Thoracic aorta (tissue), 2 donors: ENCODE data around the gene NFIC. TPM values are rescaled to one million over a fixed set of nuclear protein-coding genes. Genes with fewer than 3 reads are reported as not detected.
"Not testable (repeated sequence)": the region's sequence is repeated elsewhere in the genome, so short reads cannot be mapped to it uniquely, and the experiment has no call there.

ENCODE experiments used
- ATAC-seq: fragments of 150-250 bp; one replicate; pipeline ENCODE4 v1.8.0; 2017; ENCODE audit warnings: low read depth; ENCODE audit not compliant: insufficient number of reproducible peaks, low FRiP score
- DNase-seq: peaks from one replicate; pipeline ENCODE4 v3.0.0-alpha.2; 2020; ENCODE audit warnings: low spot score
- H3K27ac ChIP-seq, 2 donors: fragments of 200-600 bp; sonication (generic); 1 replicate in 1 of 2; 2 replicates in 1 of 2; pipeline ENCODE4 v1.5.1; 2016; ENCODE audit warnings: mild to moderate bottlenecking in 2 of 2, moderate library complexity in 2 of 2
- H3K27me3 ChIP-seq: fragments of 200-600 bp; sonication (generic); replicated peaks from 2 replicates; pipeline ENCODE4 v1.6.0; 2016; ENCODE audit warnings: mild to moderate bottlenecking; ENCODE audit not compliant: insufficient read depth
- H3K36me3 ChIP-seq: fragments of 200-600 bp; sonication (generic); one replicate; pipeline ENCODE4 v1.5.1; 2016
- H3K4me1 ChIP-seq, 2 donors: fragments of 200-600 bp; sonication (generic); 1 replicate in 1 of 2; 2 replicates in 1 of 2; pipeline versions ENCODE4 v1.5.1 to v1.6.0; 2016; ENCODE audit warnings: low read depth in 2 of 2, mild to moderate bottlenecking in 1 of 2; ENCODE audit not compliant: control insufficient read depth in 1 of 2
- H3K4me3 ChIP-seq: fragments of 200-600 bp; sonication (generic); 2 replicates; pipeline ENCODE4 v1.5.1; 2016; ENCODE audit warnings: mild to moderate bottlenecking
- H3K9me3 ChIP-seq: fragments of 200-600 bp; sonication (generic); 2 replicates; pipeline ENCODE4 v1.5.1; 2016
- total RNA-seq, 2 donors: library from RNA; depleted of rRNA; stranded (reverse); fragments of >200 nt; gene quantifications; one replicate each; pipeline versions ENCODE4 v1.1.0 to v1.2.3, GENCODE V29; 2016
- TF ChIP-seq, protein P1 (sequence below): fragments of 200-600 bp; sonication (generic); IDR thresholded peaks from one replicate; pipeline ENCODE4 v1.5.1; 2019; ENCODE audit warnings: antibody characterized with exemption

NFIC gene
- total RNA-seq, 2 donors from 2014 or later = 178 to 203 TPM

DNA sequence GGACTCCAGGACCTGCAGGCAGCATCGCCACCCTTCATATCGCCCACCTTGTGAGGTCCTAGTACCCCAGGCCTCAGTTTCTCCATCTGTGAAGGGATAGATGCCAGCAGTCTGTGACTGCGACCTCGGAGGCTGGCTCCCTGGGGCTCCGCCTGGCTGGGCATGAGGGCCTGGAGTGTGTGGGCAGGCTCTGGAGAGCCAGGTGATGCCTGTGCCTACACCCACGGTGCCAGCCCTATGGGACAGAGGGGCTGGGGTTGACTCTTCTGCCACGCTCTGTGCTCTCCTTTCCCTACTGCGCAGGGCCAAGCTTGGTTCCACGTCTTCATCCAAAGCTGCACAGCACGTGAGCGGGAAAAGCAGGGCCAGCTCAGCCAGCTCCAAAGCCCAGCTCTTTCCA is 26.0 kb upstream of the NFIC start:
- Histone ChIP-seq H3K4me3 (no peak overlapping the region), H3K27me3 (no peaks in the 10 kb centered on the region), H3K27ac (no peak overlapping the region), H3K9me3 (no peaks in the 10 kb centered on the region), H3K36me3 (no peaks in the 10 kb centered on the region), H3K4me1 (peaks cover 34 to 58% of the 10 kb centered on the region in 2 donors)
- ATAC-seq = no peak
- DNase-seq = no peak
- TF ChIP-seq, protein P1, sequence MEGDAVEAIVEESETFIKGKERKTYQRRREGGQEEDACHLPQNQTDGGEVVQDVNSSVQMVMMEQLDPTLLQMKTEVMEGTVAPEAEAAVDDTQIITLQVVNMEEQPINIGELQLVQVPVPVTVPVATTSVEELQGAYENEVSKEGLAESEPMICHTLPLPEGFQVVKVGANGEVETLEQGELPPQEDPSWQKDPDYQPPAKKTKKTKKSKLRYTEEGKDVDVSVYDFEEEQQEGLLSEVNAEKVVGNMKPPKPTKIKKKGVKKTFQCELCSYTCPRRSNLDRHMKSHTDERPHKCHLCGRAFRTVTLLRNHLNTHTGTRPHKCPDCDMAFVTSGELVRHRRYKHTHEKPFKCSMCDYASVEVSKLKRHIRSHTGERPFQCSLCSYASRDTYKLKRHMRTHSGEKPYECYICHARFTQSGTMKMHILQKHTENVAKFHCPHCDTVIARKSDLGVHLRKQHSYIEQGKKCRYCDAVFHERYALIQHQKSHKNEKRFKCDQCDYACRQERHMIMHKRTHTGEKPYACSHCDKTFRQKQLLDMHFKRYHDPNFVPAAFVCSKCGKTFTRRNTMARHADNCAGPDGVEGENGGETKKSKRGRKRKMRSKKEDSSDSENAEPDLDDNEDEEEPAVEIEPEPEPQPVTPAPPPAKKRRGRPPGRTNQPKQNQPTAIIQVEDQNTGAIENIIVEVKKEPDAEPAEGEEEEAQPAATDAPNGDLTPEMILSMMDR = no peak

DNA sequence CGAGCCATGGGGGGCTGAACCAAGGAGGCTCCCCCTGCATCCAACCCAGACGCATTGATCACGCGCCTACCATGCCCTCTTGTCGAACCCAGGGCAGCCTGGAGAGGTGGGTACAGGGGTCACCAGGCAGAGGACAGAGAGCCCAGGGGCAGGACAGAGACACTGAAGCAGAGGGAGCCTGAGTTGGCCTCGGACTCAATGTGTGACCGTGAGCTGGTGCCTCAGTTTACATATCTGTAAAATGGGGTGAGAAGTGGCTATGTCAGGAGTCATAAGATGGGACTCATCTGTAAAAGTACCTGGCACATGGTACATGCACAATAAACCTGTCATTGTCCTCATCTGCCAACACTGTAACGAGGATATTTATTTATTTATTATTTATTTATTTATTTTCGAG is 24.1 kb upstream of the NFIC start:
- Histone ChIP-seq H3K27me3 (no peaks in the 10 kb centered on the region), H3K27ac (no peak overlapping the region), H3K36me3 (no peaks in the 10 kb centered on the region), H3K4me3 (no peak overlapping the region), H3K4me1 (peaks cover 32 to 55% of the 10 kb centered on the region in 2 donors), H3K9me3 (no peaks in the 10 kb centered on the region)
- ATAC-seq = no peak
- TF ChIP-seq, protein P1 = no peak
- DNase-seq = no peak

DNA sequence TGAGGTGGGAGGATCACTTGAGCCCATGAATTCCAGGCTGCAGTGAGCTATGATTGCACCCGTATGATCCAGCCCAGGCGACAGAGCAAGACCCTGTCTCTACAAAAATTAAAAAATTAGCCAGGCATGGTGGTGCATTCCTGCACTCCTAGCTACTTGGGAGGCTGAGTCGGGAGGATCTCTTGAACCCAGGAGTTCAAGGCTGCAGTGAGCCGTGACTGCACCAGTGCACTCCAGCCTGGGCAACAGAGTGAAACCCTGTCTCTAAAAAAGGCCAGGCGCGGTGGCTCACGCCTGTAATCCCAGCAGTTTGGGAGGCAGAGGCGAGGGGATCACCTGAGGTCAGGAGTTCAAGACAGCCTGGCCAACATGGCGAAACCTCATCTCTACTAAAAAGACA is 23.4 kb upstream of the NFIC start:
- ATAC-seq, H3K36me3 ChIP-seq, H3K27me3 ChIP-seq, DNase-seq, H3K9me3 ChIP-seq: not testable (repeated sequence)
- H3K4me3 ChIP-seq = peak overlapping the region; percentile 49
- peak overlapping the region; percentile 87 to 91 for H3K27ac ChIP-seq
- peaks cover 27 to 51% of the 10 kb centered on the region in 2 donors for H3K4me1 ChIP-seq

DNA sequence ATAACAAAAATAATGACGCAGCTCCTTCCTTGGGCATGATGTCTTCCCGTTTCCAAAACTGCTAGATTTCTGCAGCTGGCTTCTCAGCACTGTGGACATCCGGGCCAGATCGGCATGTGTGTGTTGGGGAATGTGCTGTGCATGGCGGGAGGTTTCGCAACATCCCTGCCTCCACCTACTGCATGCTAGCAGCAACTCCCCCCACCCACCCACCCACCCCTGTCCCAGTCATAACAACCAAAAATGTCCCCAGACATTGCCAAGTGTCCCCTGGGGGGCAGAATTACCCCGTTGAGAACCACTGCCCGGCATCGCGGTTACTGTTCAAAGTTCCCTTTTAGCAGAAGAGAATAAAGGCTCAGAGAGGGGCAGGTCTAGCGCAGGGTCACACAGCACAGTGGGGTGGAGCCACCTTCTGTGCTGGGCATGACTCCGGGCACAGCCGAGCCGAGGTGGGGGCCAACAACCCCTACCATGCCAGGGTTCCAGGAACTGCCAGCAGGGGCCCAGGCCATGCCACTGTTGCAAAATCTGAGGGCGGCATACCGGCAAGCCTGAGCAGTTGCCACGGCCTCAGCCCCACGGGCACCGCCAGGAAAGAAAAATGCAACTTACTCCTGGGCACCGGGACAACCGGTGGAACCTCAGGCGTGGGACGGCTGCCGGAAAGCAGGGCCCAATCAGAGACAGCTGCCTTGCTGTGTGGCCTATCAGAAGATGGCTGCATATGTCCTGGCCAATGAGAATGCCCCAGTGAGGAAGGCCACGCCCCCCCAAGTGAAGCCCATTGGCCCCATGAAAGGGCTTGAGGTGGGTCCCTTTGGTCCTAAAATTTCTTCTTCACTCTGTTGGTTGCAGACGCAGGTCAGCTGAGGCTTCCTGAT is 22.5 kb upstream of the NFIC start:
- peaks cover 20 to 42% of the 10 kb centered on the region in 2 donors for H3K4me1 ChIP-seq
- ATAC-seq = peak; percentile 77

DNA sequence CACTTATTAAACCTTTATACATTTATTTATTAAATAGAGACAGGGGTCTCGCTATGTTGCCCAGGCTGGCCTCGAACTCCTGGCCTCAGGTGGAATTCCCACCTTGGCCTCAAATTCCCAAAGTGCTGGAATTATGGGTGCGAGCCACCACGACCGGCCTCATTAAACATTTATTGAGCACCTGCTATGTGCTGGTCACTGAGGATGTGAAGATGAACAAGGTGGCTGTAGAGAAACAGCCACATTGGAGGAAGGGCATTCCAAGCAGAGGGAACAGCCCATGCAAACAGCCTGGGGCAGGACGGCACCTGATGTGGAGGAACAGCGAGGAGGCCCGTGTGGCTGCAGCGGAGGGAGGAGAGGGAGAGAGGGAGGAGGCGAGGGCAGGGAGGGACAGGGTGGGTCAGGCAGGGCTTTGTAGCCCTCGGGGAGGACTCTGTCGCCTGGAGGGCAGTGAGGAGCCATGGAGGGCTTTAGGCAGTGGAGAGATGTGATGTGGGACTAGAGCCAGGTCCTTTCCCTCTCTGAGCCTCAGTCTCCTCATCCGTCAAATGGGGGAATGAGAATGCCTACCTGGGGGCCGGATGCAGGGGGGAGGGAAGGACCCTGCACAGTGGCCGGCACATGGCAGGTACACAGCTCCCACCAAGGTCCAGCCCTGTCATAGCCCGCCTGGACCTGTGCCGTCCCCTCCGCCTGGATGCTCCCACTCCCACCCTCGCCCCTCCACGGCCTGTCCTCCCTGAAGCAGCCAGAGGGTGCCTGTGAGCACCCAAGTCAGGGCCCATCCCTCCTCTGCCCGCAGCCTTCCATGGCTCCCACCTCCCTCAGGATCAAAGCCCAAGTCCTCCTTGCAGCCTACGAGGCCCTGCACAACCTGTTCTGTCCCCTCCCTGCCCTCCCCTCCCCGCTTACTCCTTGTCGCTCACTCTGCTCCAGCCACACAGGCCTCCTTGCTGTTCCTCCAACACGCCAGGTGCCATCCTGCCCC is 21.5 kb upstream of the NFIC start:
- DNase-seq (no peak), ATAC-seq (no peak)
- Histone ChIP-seq H3K4me1 (peaks cover 20 to 43% of the 10 kb centered on the region in 2 donors), H3K27ac (peak overlapping the region; percentile 82 to 85), H3K9me3 (no peaks in the 10 kb centered on the region), H3K4me3 (no peak overlapping the region), H3K36me3 (no peaks in the 10 kb centered on the region), H3K27me3 (no peaks in the 10 kb centered on the region)
- TF ChIP-seq, protein P1 = no peak

More for the DNA sequence above, 22.5 kb upstream of the NFIC start:
- TF ChIP-seq, protein P1 = peak; percentile 26
- Histone ChIP-seq H3K36me3 (no peaks in the 10 kb centered on the region), H3K27me3 (no peaks in the 10 kb centered on the region), H3K27ac (peak overlapping the region; percentile 87 to 91), H3K9me3 (no peaks in the 10 kb centered on the region), H3K4me3 (peak overlapping the region; percentile 49)
- DNase-seq = peak; percentile 85
